GM21360 (cell line): Measurements from ENCODE around the gene WDR35.
"Not testable (repeated sequence)": the region's sequence is repeated elsewhere in the genome, so short reads cannot be mapped to it uniquely, and the experiment has no call there.

Experiments used
- ATAC-seq: cut with Tn5 transposase; IDR thresholded peaks from one replicate; pipeline ENCODE4 v1.9.1; 2021; ENCODE audit warnings: mild to moderate bottlenecking, moderate library complexity; ENCODE audit not compliant: unreplicated experiment

WDR35 gene

GRCh38 chr2:19897623-19898245, 92.2 kb downstream of the WDR35 start:
- ATAC-seq: no peak

- ATAC-seq: no peak
Observed at GRCh38 chr2:19895535-19895934, 94.4 kb downstream of the WDR35 start.

GRCh38 chr2:19894134-19894792, 95.6 kb downstream of the WDR35 start:
- peak; percentile 17 for ATAC-seq

GRCh38 chr2:19893520-19894133, 96.3 kb downstream of the WDR35 start:
- peak; percentile 75 for ATAC-seq

- ATAC-seq: not testable (repeated sequence)
Observed at GRCh38 chr2:19891971-19892370, 97.9 kb downstream of the WDR35 start.

GRCh38 chr2:19890104-19890503, 99.8 kb downstream of the WDR35 start:
- ATAC-seq: no peak

DNA sequence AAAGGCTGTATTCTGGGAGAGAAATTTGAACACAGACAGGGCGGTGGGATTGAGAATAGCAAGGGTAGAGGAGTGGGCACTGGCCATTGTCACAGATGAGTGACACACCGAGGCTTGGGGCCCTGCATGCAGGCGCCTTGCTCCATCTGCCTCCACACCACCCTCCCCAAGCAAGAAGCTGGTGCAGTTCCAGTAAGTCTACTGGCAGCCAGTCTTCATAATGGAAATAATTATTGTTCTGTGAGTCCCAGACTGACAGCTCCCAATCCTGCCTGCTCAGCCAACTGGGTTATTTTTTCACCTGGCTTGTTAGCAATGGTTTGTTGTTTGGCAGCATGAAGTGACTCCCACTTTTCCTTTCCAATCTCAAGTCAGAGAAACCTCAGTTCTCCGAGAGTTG, 101.1 kb downstream of the WDR35 start:
- ATAC-seq: no peak

GRCh38 chr2:19887510-19887909, 102.4 kb downstream of the WDR35 start:
- ATAC-seq: no peak

GRCh38 chr2:19886261-19886660, 103.6 kb downstream of the WDR35 start:
- ATAC-seq: no peak

- ATAC-seq: no peak
Observed at GRCh38 chr2:19885791-19886190, 104.1 kb downstream of the WDR35 start.

DNA sequence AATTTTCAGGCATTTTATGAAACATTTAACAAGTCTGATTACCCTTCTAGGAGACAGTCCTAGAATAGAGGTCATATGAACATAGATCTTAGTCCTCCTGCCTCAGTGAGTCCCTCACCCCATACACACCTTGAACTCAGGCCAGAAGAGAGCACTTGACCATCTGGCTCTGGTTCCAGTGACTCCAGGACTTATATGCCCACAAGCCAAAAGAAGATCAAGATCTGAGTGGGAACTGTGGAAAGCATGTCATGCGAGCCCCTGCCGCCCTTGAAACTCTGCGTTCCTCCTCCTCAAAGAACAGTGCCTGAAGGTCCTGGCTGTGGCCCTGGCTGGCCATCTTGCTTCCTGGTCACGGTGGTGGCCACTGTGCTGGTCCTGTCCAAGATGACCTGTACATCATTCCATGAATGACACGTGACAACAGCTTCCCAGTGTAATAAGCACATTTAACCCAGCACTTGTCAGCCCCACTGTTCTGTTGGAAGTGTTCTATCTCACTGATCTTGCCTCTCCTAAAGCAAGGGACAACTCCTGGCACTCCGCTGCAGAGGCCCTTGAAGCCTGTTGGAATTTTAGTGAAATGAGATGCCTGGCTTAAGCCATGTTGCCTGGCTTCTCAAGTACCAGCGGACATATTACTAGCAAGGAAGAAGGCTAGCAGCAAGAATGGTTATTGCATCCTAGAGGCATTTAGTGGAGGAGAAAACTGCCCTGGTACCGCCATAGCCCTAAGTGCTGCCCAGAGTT, 105.8 kb downstream of the WDR35 start:
- no peak for ATAC-seq

DNA sequence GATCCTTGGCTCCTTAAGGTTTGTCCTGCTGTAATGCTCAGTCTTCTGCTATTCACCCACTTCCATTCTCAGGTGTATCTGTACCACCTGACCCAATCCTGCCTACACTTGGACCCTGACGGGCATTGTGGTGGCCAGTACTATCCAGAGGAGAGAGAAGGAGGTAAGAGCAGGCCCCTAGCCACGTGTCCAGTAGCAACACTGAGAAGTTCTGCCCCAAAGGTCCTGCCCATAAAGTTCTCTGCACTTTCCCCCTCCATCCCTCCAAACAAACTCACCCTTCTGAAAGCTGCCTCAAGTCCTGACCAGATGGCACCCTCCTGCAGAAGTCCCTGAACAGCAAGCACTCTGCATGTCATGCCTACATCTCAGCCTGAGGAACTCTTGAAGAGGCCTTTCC, 106.4 kb downstream of the WDR35 start:
- ATAC-seq: no peak

GRCh38 chr2:19882286-19882685, 107.6 kb downstream of the WDR35 start:
- ATAC-seq: no peak

GRCh38 chr2:19881908-19882265, 108.0 kb downstream of the WDR35 start:
- no peak for ATAC-seq

DNA sequence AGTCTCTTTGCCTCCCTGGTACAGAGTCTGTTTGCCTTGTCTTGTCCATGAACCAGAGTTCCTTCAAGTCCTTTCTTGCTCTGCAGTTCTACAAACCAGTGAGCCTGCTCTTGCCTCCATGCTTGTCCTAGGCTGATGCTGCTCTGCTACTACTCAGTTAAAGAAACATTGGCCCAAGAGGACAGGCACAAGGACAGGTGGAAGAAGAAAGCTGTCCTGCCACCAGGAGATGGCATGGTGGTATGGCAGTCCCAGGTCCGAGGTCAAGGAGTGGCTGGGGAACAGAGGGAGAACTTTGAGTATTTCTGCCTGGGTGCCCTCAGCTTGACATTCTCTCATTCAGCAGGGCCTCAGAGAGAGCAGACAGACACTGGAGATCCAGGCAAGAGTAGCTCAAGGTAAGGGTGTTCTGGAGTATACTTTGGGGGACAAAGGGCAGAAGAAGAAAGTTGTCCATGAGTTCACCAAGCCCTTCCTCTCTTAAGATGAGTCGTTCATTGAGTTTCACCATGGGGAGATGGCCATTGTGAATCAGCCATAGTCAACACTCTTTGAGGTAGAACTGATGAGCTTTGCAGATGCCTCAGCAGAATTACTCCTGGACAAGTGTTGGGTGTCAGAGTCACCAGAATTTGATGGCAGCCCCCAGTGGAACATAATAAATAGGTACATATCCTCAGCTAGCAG, 108.5 kb downstream of the WDR35 start:
- no peak for ATAC-seq

DNA sequence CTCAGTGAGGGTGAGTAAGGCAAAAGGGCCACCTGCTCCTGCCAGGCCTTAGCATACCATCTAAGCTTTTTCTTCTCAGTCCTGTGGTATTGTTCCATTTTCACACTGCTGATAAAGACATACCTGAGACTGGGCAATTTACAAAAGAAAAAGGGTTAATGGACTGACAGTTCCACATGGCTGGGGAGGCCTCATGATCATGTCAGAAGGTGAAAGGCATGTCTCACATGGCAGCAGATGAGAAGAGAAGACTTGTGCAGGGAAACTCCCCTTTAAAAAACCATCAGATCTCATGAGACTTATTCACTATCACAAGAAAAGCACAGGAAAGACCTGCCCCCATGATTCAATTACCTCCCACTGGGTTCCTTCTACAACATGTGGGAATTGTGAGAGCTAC, 109.7 kb downstream of the WDR35 start:
- not testable (repeated sequence) for ATAC-seq

- ATAC-seq: no peak
Observed at GRCh38 chr2:19879120-19879519, 110.8 kb downstream of the WDR35 start.

DNA sequence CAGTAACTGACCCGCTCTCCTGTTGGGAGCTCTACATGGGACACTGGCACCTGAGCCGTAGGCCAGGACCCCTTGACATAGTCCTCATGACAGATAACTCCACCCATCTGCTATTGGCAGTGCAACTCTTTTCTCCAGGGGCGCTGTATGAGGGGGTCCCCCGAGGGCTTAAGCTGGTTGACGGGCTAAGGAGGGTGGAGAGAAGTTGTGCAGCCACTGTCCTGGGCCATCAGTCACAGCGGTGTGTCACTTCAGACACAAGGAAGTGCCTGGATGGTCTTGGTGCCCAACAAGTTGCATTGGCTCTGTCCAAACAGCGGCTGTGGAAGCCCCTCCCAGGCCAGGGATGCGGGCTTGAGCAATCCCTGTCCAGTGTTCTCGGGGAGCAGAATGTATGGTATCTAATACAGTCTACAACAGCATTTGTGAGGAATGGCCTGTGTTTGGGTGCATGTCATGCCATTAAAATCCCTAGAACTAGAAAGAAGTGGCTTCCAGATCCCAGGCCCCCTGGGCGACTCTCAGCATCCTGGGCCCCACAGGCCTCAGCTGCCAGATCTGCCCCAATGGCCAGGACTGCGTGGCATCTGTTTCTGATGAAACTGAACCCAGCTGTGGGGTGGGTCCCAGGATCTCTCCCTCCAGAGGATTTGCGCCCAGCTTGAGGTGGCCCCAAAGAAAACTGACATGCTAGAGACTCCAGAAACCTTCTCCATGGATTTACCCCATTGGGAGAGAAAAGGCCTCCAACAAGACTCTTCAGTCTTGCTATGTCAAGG, 111.4 kb downstream of the WDR35 start:
- no peak for ATAC-seq

- no peak for ATAC-seq
Observed at GRCh38 chr2:19876751-19877150, 113.2 kb downstream of the WDR35 start.

GRCh38 chr2:19875280-19875679, 114.6 kb downstream of the WDR35 start:
- ATAC-seq: no peak
